Effector CD4-positive, alpha-beta T cell (primary cell): ENCODE measurements around the gene RPL10.

ENCODE experiments used
- DNase-seq: peaks from one replicate; pipeline ENCODE4 v3.0.0-alpha.2; 2020

The RPL10 gene

GRCh38 chrX:154362085-154362742 is 36.0 kb upstream of the RPL10 start:
- DNase-seq: no peak

- no peak for DNase-seq
These were observed 34.3 kb upstream of the RPL10 start for GRCh38 chrX:154363706-154364439.

- no peak for DNase-seq
These were observed 33.1 kb upstream of the RPL10 start for GRCh38 chrX:154365052-154365600.

GRCh38 chrX:154365997-154366665 is 32.0 kb upstream of the RPL10 start:
- DNase-seq: no peak

GRCh38 chrX:154366666-154367055 is 31.5 kb upstream of the RPL10 start:
- DNase-seq: no peak

GRCh38 chrX:154367474-154368308 is 30.5 kb upstream of the RPL10 start:
- DNase-seq: no peak

GRCh38 chrX:154368630-154369448 is 29.3 kb upstream of the RPL10 start:
- peak; percentile 89 for DNase-seq

- peak; percentile 70 for DNase-seq
These were observed 28.5 kb upstream of the RPL10 start for GRCh38 chrX:154369449-154370299.

- DNase-seq: no peak
These were observed 27.7 kb upstream of the RPL10 start for GRCh38 chrX:154370300-154371016.

- peak; percentile 86 for DNase-seq
These were observed 27.0 kb upstream of the RPL10 start for GRCh38 chrX:154371017-154371788.

- no peak for DNase-seq
These were observed 26.3 kb upstream of the RPL10 start for GRCh38 chrX:154371789-154372300.

- no peak for DNase-seq
These were observed 25.6 kb upstream of the RPL10 start for GRCh38 chrX:154372612-154373022.

- DNase-seq: no peak
These were observed 24.6 kb upstream of the RPL10 start for GRCh38 chrX:154373340-154374306.

- no peak for DNase-seq
These were observed 23.6 kb upstream of the RPL10 start, which contains the start of gene FLNA for GRCh38 chrX:154374313-154375155. FLNA (minus strand) TSS chrX:154374634; CDS start chrX:154371245, 3,389 bp downstream.

- no peak for DNase-seq
These were observed 23.0 kb upstream of the RPL10 start for GRCh38 chrX:154375156-154375504.

GRCh38 chrX:154376774-154377173 is 21.4 kb upstream of the RPL10 start:
- DNase-seq: no peak
